Psoas muscle (tissue), 8 donors: ENCODE results near the gene ACSL4. TPM values are rescaled to one million over a fixed set of nuclear protein-coding genes. Genes with fewer than 3 reads are reported as not detected.
"Not testable (repeated sequence)": the region's sequence is repeated elsewhere in the genome, so short reads cannot be mapped to it uniquely, and the experiment has no call there.

ENCODE experiments used
- ATAC-seq, 4 donors: fragments of 200-7000 bp; cut with Tn5 transposase; one replicate each; pipeline ENCODE4 v1.9.1; 2020; ENCODE audit warnings: moderate library complexity in 3 of 4, mild to moderate bottlenecking in 2 of 4
- DNase-seq, 2 donors: peaks; one replicate each; pipeline ENCODE4 v3.0.0-alpha.2; 2020
- H3K27ac ChIP-seq: fragments of 200-600 bp; one replicate; pipeline ENCODE4 v1.8.0; 2022
- H3K27me3 ChIP-seq, 3 donors: fragments of 200-600 bp in 1 of 3; one replicate each; pipeline versions ENCODE4 v1.6.1 to v1.8.0; 2013 to 2022; ENCODE audit warnings: low read length in 2 of 3, mild to moderate bottlenecking in 2 of 3, moderate library complexity in 1 of 3; ENCODE audit not compliant: insufficient read depth in 3 of 3
- H3K36me3 ChIP-seq, 2 donors: fragments of 200-600 bp in 1 of 2; one replicate each; pipeline versions ENCODE4 v1.6.1 to v1.8.0; 2013 to 2022; ENCODE audit warnings: low read depth in 1 of 2, mild to moderate bottlenecking in 1 of 2, moderate library complexity in 1 of 2; ENCODE audit not compliant: insufficient read depth in 1 of 2
- H3K4me1 ChIP-seq: fragments of 200-600 bp; one replicate; pipeline ENCODE4 v1.8.0; 2022
- H3K4me3 ChIP-seq: fragments of 200-600 bp; one replicate; pipeline ENCODE4 v1.8.0; 2022; ENCODE audit warnings: mild to moderate bottlenecking
- H3K9me3 ChIP-seq: fragments of 200-600 bp; one replicate; pipeline ENCODE4 v1.8.0; 2022
- CTCF ChIP-seq: fragments of 200-600 bp; IDR thresholded peaks from one replicate; pipeline ENCODE4 v1.8.0; 2022; ENCODE audit warnings: antibody characterized with exemption
- WGBS, 3 donors: extraction: QIAGEN DNeasy Blood & Tissue Kit; methylation state at CpG; one replicate each; pipeline versions ENCODE4 v1.1.6 to v1.1.7; 2013; 5-methylcytosine and 5-hydroxymethylcytosine counted together
- intact Hi-C, 2 donors: fragments of 100-400 bp; cut with DNase I; formaldehyde crosslinking; loops; one replicate each; pipeline versions ENCODE4 v1.11.0 to v1.14.2; 2022
- polyA plus RNA-seq, 3 donors: library from polyadenylated mRNA; stranded (reverse); fragments of 200-250 nt; gene quantifications; one replicate each; pipeline ENCODE4 v1.2.3, GENCODE V29; 2013
- total RNA-seq, 4 donors: library from RNA; stranded (reverse); fragmentation: NEBNext Ultra II Directional in 2 of 4; extraction: Animal tissue kit (Norgen Biotek cat#: 25700) in 2 of 4; gene quantifications; one replicate each; pipeline versions ENCODE4 v1.2.1 to v1.2.4, GENCODE V29; 2021 to 2023
- donor health status: healthy with polysubstance abuse.
- donor health status: DM: no; HTN: no; CAD: no; lungs with moderate emphysema.
- donor health status: Bipolar disorder and iron deficiency.
- donor health status: healthy.
- donor health status: DM: yes; HTN: yes; CAD: no.
- donor health status: DM: no; HTN: no; CAD: no.
- donor health status: DM: no; HTN: no; CAD: no.
- donor health status: DM: yes; HTN: yes; CAD: no.

The ACSL4 gene
- total and polyA plus RNA-seq, 7 donors = 16.4 to 36.0 (median 20.5) TPM

GRCh38 chrX:109672239-109672638 lies 60.8 kb downstream of the ACSL4 start:
- Histone ChIP-seq H3K36me3 (peaks cover 0 to 41% of the 10 kb centered on the region in 2 donors), H3K4me1 (no peaks in the 10 kb centered on the region), H3K4me3 (no peak overlapping the region), H3K27me3 (no peaks in the 10 kb centered on the region), H3K27ac (no peak overlapping the region), H3K9me3 (no peaks in the 10 kb centered on the region)
- no peak for TF ChIP-seq CTCF
- intact Hi-C loops = no loop called here
- ATAC-seq (no peak), DNase-seq (no peak)

DNA sequence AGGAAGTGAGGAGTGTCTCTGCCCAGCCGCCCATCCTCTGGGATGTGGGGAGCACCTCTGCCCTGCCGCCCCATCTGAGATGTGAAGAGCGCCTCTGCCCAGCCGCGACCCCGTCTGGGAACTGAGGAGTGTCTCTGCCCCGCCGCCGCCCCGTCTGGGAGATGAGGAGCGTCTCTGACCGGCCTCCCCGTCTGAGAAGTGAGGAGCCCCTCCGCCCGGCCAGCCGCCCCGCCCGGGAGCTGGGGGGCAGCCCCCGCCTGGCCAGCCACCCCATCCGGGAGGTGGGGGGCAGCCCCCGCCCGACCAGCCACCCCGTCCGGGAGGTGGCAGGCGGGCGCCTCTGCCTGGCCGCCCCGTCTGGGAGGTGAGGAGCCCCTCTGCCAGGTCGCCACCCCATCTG lies 61.9 kb downstream of the ACSL4 start:
- H3K27me3 ChIP-seq, H3K4me3 ChIP-seq, H3K9me3 ChIP-seq, H3K4me1 ChIP-seq, DNase-seq, H3K27ac ChIP-seq, ATAC-seq, intact Hi-C loops: not testable (repeated sequence)
- 95 to 100% (median 99%) methylated on average over 14 to 29 of the region's 29 CpGs for WGBS, 3 donors
- peaks cover 0 to 40% of the 10 kb centered on the region in 2 donors for H3K36me3 ChIP-seq

- peaks cover 0 to 4% (median 0%) of the 10 kb centered on the region in 3 donors for H3K27me3 ChIP-seq
- ATAC-seq = no peak
- H3K27ac ChIP-seq = no peak overlapping the region
These were observed 65.1 kb downstream of the ACSL4 start for GRCh38 chrX:109667986-109668385.

DNA sequence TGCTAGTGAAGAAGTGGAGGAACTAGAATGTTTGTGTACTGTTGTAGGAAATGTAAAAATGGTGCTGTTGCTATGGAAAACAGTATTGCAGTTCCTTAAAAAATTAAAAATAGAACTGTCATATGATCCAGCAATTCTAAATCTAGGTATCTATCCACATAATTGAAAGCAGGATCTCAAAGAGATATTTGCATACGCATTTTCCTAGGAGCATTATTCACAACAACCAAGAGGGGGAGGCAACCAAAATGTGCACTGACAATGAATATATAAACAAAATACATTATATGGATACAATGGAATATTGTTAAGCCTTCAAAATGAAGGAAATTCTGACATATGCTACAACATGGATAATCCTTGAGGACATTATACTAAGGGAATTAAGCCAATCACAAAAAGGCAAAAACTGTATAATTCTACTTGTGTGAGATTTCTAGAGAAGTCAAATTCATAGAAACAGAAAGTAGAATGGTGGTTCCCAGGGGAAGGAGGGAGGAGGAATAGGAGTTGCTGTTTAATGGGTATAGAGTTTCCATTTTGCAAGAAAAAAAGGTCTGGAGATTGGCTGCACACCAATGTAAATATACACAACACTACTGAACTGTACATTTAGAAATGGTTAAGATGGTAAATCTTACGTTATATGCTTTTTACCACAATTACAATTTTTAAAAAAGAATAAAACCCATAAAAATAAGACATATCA lies 72.5 kb downstream of the ACSL4 start:
- Histone ChIP-seq H3K9me3 (no peaks in the 10 kb centered on the region), H3K4me1 (no peaks in the 10 kb centered on the region), H3K27ac (no peak overlapping the region), H3K27me3 (peaks cover 0 to 4% (median 0%) of the 10 kb centered on the region in 3 donors), H3K4me3 (no peak overlapping the region), H3K36me3 (peaks cover 0 to 52% of the 10 kb centered on the region in 2 donors)
- intact Hi-C loops = no loop called here
- DNase-seq (no peak), ATAC-seq (no peak)
- no peak for TF ChIP-seq CTCF
- 79 to 93% (median 92%) methylated on average over 2 of the region's 2 CpGs for WGBS, 3 donors

More at GRCh38 chrX:109667986-109668385, 65.1 kb downstream of the ACSL4 start:
- no peak for DNase-seq
- no peaks in the 10 kb centered on the region for H3K4me1 ChIP-seq
- no peak overlapping the region for H3K4me3 ChIP-seq
- no peaks in the 10 kb centered on the region for H3K9me3 ChIP-seq
- intact Hi-C loops = no loop called here
- 96 to 99% (median 99%) methylated on average over 5 of the region's 5 CpGs for WGBS, 3 donors
- no peak for TF ChIP-seq CTCF
- peaks cover 0 to 53% of the 10 kb centered on the region in 2 donors for H3K36me3 ChIP-seq

GRCh38 chrX:109658391-109658790 lies 74.7 kb downstream of the ACSL4 start:
- TF ChIP-seq CTCF = no peak
- ATAC-seq (no peak), DNase-seq (no peak)
- Histone ChIP-seq H3K9me3 (no peaks in the 10 kb centered on the region), H3K4me1 (no peaks in the 10 kb centered on the region), H3K36me3 (peaks cover 0 to 33% of the 10 kb centered on the region in 2 donors), H3K27me3 (no peaks in the 10 kb centered on the region), H3K4me3 (no peak overlapping the region), H3K27ac (no peak overlapping the region)
- intact Hi-C loops = no loop called here
- WGBS, 3 donors = 93 to 100% (median 100%) methylated on average over 1 of the region's 1 CpG

GRCh38 chrX:109657364-109657763 lies 75.7 kb downstream of the ACSL4 start:
- H3K27me3 ChIP-seq, H3K9me3 ChIP-seq, H3K4me1 ChIP-seq, intact Hi-C loops, H3K4me3 ChIP-seq, ATAC-seq, H3K27ac ChIP-seq, DNase-seq: not testable (repeated sequence)
- peaks cover 0 to 23% of the 10 kb centered on the region in 2 donors for H3K36me3 ChIP-seq
- whole genome bisulfite sequencing, 3 donors = 50 to 100% (median 100%) methylated on average over 1 to 2 of the region's 4 CpGs
